ENCODE measurements around the gene MEGF11. TPM values are rescaled to one million over a fixed set of nuclear protein-coding genes. Genes with fewer than 3 reads are reported as not detected.

MEGF11 gene
- total RNA-seq, 1 donor from 2014 or later = 0.06 TPM

GRCh38 chr15:66161108-66161507, 92.4 kb downstream of the MEGF11 start:
- no peaks in the 10 kb centered on the region for H3K79me2 ChIP-seq (ENCODE audit: low read depth)
- H3F3A ChIP-seq (ENCODE audit: low read depth) = no peaks in the 10 kb centered on the region
- no peaks in the 10 kb centered on the region for H3K27me3 ChIP-seq
- no peaks in the 10 kb centered on the region for H3K36me3 Mint-ChIP-seq
- H3K9me3 Mint-ChIP-seq = no peaks in the 10 kb centered on the region
- H3K9me3 ChIP-seq (ENCODE audit: low read depth) = no peaks in the 10 kb centered on the region
- no peak for DNase-seq (ENCODE audit: low spot score)
- H3K36me3 ChIP-seq = no peaks in the 10 kb centered on the region
- H3K4me3 Mint-ChIP-seq = no peak overlapping the region
- H3K4me3 ChIP-seq = no peak overlapping the region
- no peak overlapping the region for H3K27ac Mint-ChIP-seq
- H3K27ac ChIP-seq = no peak overlapping the region
- peaks cover 34% of the 10 kb centered on the region for H3K4me1 Mint-ChIP-seq
- H4K20me1 ChIP-seq (ENCODE audit: low read depth) = no peaks in the 10 kb centered on the region
- H3K27me3 Mint-ChIP-seq (ENCODE audit: insufficient read depth, low read depth) = peaks cover 8% of the 10 kb centered on the region
- no peak for TF ChIP-seq EZH2phosphoT487 (IDR thresholded peaks at IDR 0.05)
- no peak for TF ChIP-seq EZH2 (IDR thresholded peaks at IDR 0.05)
- TF ChIP-seq CTCF (IDR thresholded peaks at IDR 0.05) = no peak
- no peak overlapping the region for H3K4me2 ChIP-seq
- H3K4me1 ChIP-seq = peaks cover 12% of the 10 kb centered on the region
- no peak overlapping the region for H3K9ac ChIP-seq
- H2AFZ ChIP-seq (replicated peaks) = no peak overlapping the region

- Histone ChIP-seq H3K27me3 (no peaks in the 10 kb centered on the region), H3K79me2 (ENCODE audit: low read depth) (no peaks in the 10 kb centered on the region), H2AFZ (replicated peaks) (no peak overlapping the region), H3K4me3 (no peak overlapping the region), H3K4me2 (no peak overlapping the region), H3K9me3 (ENCODE audit: low read depth) (no peaks in the 10 kb centered on the region), H3F3A (ENCODE audit: low read depth) (no peaks in the 10 kb centered on the region), H3K4me1 (peaks cover 12% of the 10 kb centered on the region), H4K20me1 (ENCODE audit: low read depth) (no peaks in the 10 kb centered on the region), H3K27ac (no peak overlapping the region), H3K36me3 (no peaks in the 10 kb centered on the region), H3K9ac (no peak overlapping the region)
- no peaks in the 10 kb centered on the region for H3K9me3 Mint-ChIP-seq
- H3K4me1 Mint-ChIP-seq = peaks cover 30% of the 10 kb centered on the region
- peak overlapping the region; percentile 52 for H3K4me3 Mint-ChIP-seq
- H3K27ac Mint-ChIP-seq = peak overlapping the region; percentile 29
- DNase-seq (ENCODE audit: low spot score) = no peak
- TF ChIP-seq EZH2phosphoT487 (IDR thresholded peaks at IDR 0.05) (no peak), CTCF (IDR thresholded peaks at IDR 0.05) (no peak), EZH2 (IDR thresholded peaks at IDR 0.05) (no peak)
- no peaks in the 10 kb centered on the region for H3K36me3 Mint-ChIP-seq
- peaks cover 17% of the 10 kb centered on the region for H3K27me3 Mint-ChIP-seq (ENCODE audit: insufficient read depth, low read depth)
Observed at GRCh38 chr15:66157507-66157906, 96.0 kb downstream of the MEGF11 start.

GRCh38 chr15:66156310-66156975, 97.1 kb downstream of the MEGF11 start:
- Histone ChIP-seq H3K36me3 (no peaks in the 10 kb centered on the region), H3K4me3 (no peak overlapping the region), H3K9ac (no peak overlapping the region), H3K4me2 (no peak overlapping the region), H3K79me2 (ENCODE audit: low read depth) (no peaks in the 10 kb centered on the region), H2AFZ (replicated peaks) (no peak overlapping the region), H3K9me3 (ENCODE audit: low read depth) (no peaks in the 10 kb centered on the region), H4K20me1 (ENCODE audit: low read depth) (no peaks in the 10 kb centered on the region), H3K4me1 (peaks cover 15% of the 10 kb centered on the region), H3K27ac (no peak overlapping the region), H3F3A (ENCODE audit: low read depth) (no peaks in the 10 kb centered on the region), H3K27me3 (no peaks in the 10 kb centered on the region)
- H3K27me3 Mint-ChIP-seq (ENCODE audit: insufficient read depth, low read depth) = peaks cover 17% of the 10 kb centered on the region
- TF ChIP-seq EZH2 (IDR thresholded peaks at IDR 0.05) = no peak
- no peak for TF ChIP-seq CTCF (IDR thresholded peaks at IDR 0.05)
- no peak for TF ChIP-seq EZH2phosphoT487 (IDR thresholded peaks at IDR 0.05)
- H3K27ac Mint-ChIP-seq = no peak overlapping the region
- no peak for DNase-seq (ENCODE audit: low spot score)
- peaks cover 30% of the 10 kb centered on the region for H3K4me1 Mint-ChIP-seq
- H3K4me3 Mint-ChIP-seq = peak overlapping the region; percentile 52
- H3K9me3 Mint-ChIP-seq = no peaks in the 10 kb centered on the region
- no peaks in the 10 kb centered on the region for H3K36me3 Mint-ChIP-seq

Data from neural progenitor cell (in vitro differentiated cells).